ENCODE results near the gene FLVCR1. TPM values are rescaled to one million over a fixed set of nuclear protein-coding genes. Genes with fewer than 3 reads are reported as not detected.
"Not testable (repeated sequence)": the region's sequence is repeated elsewhere in the genome, so short reads cannot be mapped to it uniquely, and the experiment has no call there.

The FLVCR1 gene
- polyA plus RNA-seq (2012; ENCODE audit: missing spikeins), result 23.4 TPM

- peak; percentile 58; the same call in 1 of the 2 replicates for TF ChIP-seq TAF1 (IDR thresholded peaks at IDR 0.05; ENCODE audit: borderline replicate concordance, low read depth, low read length)
- peak; percentile 45; the same call in 1 of the 2 replicates for TF ChIP-seq POLR2AphosphoS5 (IDR thresholded peaks at IDR 0.05; ENCODE audit: low read depth, low read length)
- peak; percentile 74 for TF ChIP-seq POLR2A (IDR thresholded peaks at IDR 0.05; ENCODE audit: low read depth, low read length)
Measured at GRCh38 chr1:212857992-212858460, at the start of gene FLVCR1. FLVCR1 (plus strand) TSS chr1:212858275; CDS start chr1:212858453, 178 bp downstream.

DNA sequence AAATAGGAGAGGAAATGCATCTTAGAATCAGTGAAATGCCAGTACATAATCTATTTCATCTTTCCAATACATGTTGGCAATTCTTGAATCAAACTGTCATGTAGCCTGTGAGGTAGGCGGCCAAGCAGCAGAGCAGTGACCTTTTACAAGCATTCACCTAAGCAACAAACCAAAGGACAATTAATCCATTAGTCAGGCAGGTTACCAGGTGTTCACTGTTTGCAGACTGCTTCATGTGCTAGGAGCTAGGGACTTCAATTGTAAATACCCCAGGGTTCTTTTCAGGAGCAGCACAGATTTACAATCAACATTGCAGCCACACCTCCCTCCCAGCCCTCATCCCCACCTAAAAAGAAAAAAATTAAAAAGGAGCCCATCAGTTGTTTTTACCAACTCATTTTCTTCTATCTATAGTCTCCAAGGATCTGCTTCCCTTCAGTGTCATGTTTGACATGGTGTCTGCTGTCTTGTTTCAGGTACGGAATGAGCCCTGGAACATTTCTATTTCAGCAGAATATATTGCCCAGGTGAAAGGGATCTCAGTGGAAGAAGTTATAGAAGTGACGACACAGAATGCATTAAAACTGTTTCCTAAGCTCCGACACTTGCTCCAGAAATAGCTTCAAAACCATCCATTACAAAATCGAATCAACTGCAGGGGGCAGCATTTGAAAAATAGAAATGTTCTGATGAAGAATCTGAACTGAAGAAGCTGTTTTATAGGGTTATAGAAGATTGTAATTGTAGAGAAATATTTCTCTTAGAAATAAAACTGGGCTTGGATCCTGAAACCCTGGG, 43.3 kb upstream of the FLVCR1 start:
- FAIRE-seq, result no peak
- no peak for TF ChIP-seq TAF1 (IDR thresholded peaks at IDR 0.05; ENCODE audit: borderline replicate concordance, low read depth, low read length)
- TF ChIP-seq POLR2AphosphoS5 (IDR thresholded peaks at IDR 0.05; ENCODE audit: low read depth, low read length), result no peak
- no peak for TF ChIP-seq POLR2A (IDR thresholded peaks at IDR 0.05; ENCODE audit: low read depth, low read length)
- no peak for DNase-seq (ENCODE audit: insufficient read length)

More at GRCh38 chr1:212857992-212858460, at the start of gene FLVCR1:
- DNase-seq (ENCODE audit: insufficient read length) (peak; percentile 96), FAIRE-seq (peak; percentile 97)

DNA sequence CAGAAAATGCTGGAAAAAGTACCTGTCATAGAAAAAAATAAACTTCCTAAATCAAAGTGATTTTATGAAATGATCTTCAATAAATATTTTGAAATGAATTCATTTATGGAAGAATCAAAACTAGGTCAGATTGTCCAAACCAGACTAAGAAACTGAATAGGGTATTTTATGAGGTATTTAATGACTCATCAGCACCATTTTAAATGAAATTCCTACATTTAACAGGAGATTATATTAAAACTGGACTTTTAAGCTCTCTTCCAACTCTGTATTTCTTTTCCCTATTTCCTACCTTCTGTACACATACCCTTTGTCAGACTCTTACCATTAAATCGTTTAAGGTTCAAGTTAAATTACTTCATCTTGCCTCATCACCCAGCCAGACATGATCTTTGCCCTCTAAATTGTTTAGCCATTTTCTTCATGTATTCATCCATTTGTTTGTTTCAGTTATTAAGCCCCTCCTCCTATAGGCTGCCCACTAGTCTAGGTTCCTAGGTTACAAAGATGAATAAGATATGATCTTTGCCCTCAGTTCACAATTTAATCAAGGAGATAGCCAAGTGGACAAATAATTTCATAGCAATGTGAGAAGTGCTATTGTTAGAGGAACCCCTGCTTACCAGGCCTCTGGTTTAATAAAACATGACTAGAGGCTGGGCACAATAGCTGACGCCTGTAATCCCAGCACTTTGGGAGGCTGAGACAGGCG, 41.4 kb upstream of the FLVCR1 start:
- DNase-seq (ENCODE audit: insufficient read length) (no peak), FAIRE-seq (no peak)
- no peak for TF ChIP-seq TAF1 (IDR thresholded peaks at IDR 0.05; ENCODE audit: borderline replicate concordance, low read depth, low read length)
- TF ChIP-seq POLR2AphosphoS5 (IDR thresholded peaks at IDR 0.05; ENCODE audit: low read depth, low read length), result no peak
- TF ChIP-seq POLR2A (IDR thresholded peaks at IDR 0.05; ENCODE audit: low read depth, low read length), result no peak

DNA sequence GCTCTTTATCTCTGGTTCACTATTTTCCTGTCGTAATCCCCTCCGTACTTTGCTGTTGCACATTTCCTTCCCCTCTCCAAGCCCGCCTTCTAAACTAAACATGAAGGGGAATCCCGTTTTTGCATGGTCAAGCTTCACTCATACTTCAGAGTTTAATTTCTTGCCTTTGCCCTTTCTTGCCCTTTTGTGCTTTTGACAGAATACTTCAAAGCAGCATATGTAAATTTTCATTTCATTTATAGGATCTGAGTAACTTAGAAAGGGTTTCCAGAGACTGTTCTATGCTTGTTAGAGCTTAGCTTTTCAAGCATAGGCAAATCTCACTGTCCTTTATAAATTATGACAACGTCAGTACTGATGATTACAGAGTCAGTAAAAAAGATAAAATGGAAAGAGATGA, 38.3 kb upstream of the FLVCR1 start:
- FAIRE-seq (peak; percentile 89), DNase-seq (ENCODE audit: insufficient read length) (no peak)
- no peak for TF ChIP-seq POLR2AphosphoS5 (IDR thresholded peaks at IDR 0.05; ENCODE audit: low read depth, low read length)
- TF ChIP-seq POLR2A (IDR thresholded peaks at IDR 0.05; ENCODE audit: low read depth, low read length), result no peak

- DNase-seq (ENCODE audit: insufficient read length) (no peak), FAIRE-seq (peak; percentile 70)
- TF ChIP-seq POLR2A (IDR thresholded peaks at IDR 0.05; ENCODE audit: low read depth, low read length) (no peak), POLR2AphosphoS5 (IDR thresholded peaks at IDR 0.05; ENCODE audit: low read depth, low read length) (no peak), TAF1 (IDR thresholded peaks at IDR 0.05; ENCODE audit: borderline replicate concordance, low read depth, low read length) (no peak)
Measured at GRCh38 chr1:212820969-212821368, 37.1 kb upstream of the FLVCR1 start.

DNA sequence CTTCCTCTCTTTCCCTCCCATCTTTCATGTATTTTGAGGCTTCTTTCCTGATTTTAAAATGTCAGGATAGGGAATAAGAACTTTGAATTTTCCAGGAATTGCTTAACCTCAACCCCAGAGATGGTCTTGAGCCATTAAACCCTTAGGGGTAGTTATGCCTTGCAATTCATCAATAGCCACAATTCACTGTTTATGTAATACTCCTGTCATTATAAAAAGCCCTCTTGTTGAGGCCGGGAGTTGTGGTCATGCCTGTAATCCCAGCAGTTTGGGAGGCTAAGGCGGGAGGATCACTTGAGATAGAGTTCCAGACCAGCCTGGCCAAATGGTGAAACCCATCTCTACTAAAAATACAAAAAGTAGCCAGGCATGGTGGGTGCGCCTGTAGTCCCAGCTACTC, 35.1 kb upstream of the FLVCR1 start:
- no peak for TF ChIP-seq POLR2A (IDR thresholded peaks at IDR 0.05; ENCODE audit: low read depth, low read length)
- DNase-seq (ENCODE audit: insufficient read length) (no peak), FAIRE-seq (no peak)

DNA sequence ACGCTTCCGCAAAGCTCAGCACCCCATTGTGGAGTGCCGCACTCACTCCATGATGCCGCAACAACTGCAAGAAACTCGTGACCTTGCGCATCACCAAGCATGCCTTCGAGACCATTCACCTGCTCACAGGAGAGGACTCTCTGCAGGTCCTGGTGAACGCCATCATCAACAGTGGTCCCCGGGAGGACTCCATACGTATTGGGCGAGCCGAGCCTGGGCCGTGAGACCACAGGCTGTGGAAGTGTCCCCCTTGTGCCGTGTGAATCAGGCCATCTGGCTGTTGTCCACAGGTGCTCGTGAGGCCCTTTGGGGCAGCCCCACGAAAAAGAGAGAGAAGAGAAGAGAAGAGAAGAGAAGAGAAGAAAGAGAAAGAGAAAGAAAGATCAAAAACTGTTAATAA, 33.9 kb upstream of the FLVCR1 start:
- DNase-seq (ENCODE audit: insufficient read length), result no peak
- FAIRE-seq, result no peak
- no peak for TF ChIP-seq TAF1 (IDR thresholded peaks at IDR 0.05; ENCODE audit: borderline replicate concordance, low read depth, low read length)
- TF ChIP-seq POLR2A (IDR thresholded peaks at IDR 0.05; ENCODE audit: low read depth, low read length), result no peak
- no peak for TF ChIP-seq POLR2AphosphoS5 (IDR thresholded peaks at IDR 0.05; ENCODE audit: low read depth, low read length)

GRCh38 chr1:212825798-212826452, 32.1 kb upstream of the FLVCR1 start:
- FAIRE-seq, result peak; percentile 70
- TF ChIP-seq TAF1 (IDR thresholded peaks at IDR 0.05; ENCODE audit: borderline replicate concordance, low read depth, low read length), result no peak
- no peak for TF ChIP-seq POLR2AphosphoS5 (IDR thresholded peaks at IDR 0.05; ENCODE audit: low read depth, low read length)
- no peak for TF ChIP-seq POLR2A (IDR thresholded peaks at IDR 0.05; ENCODE audit: low read depth, low read length)
- no peak for DNase-seq (ENCODE audit: insufficient read length)

- TF ChIP-seq POLR2A (IDR thresholded peaks at IDR 0.05; ENCODE audit: low read depth, low read length), result no peak
- DNase-seq (ENCODE audit: insufficient read length), result no peak
- FAIRE-seq, result no peak
Measured at GRCh38 chr1:212827171-212827776, 30.8 kb upstream of the FLVCR1 start.

GRCh38 chr1:212827831-212828278, 30.2 kb upstream of the FLVCR1 start:
- FAIRE-seq, result no peak

DNA sequence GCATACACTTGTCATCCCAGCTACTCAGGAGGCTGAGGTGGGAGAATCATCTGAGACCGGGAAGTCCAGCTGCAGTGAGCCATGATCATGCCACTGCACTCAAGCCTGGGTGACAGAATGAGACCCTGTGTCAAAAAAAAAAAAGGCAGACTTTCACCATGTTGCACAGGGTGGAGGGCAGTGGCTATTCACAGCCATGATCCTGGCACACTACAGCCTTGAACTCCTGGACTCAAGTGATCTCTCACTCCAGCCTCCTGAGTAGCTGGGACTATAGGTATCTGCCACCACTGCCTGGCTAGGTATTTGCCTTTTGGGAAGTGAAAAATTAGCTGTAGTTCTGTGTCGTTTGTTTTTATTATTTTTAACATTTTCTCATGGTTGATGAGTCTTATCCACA, 29.7 kb upstream of the FLVCR1 start:
- DNase-seq (ENCODE audit: insufficient read length), result no peak
- no peak for FAIRE-seq
- no peak for TF ChIP-seq TAF1 (IDR thresholded peaks at IDR 0.05; ENCODE audit: borderline replicate concordance, low read depth, low read length)
- no peak for TF ChIP-seq POLR2A (IDR thresholded peaks at IDR 0.05; ENCODE audit: low read depth, low read length)
- TF ChIP-seq POLR2AphosphoS5 (IDR thresholded peaks at IDR 0.05; ENCODE audit: low read depth, low read length), result no peak

More at GRCh38 chr1:212827831-212828278, 30.2 kb upstream of the FLVCR1 start:
- DNase-seq (ENCODE audit: insufficient read length), result no peak
- TF ChIP-seq POLR2A (IDR thresholded peaks at IDR 0.05; ENCODE audit: low read depth, low read length) (no peak), POLR2AphosphoS5 (IDR thresholded peaks at IDR 0.05; ENCODE audit: low read depth, low read length) (no peak), TAF1 (IDR thresholded peaks at IDR 0.05; ENCODE audit: borderline replicate concordance, low read depth, low read length) (no peak)

DNA sequence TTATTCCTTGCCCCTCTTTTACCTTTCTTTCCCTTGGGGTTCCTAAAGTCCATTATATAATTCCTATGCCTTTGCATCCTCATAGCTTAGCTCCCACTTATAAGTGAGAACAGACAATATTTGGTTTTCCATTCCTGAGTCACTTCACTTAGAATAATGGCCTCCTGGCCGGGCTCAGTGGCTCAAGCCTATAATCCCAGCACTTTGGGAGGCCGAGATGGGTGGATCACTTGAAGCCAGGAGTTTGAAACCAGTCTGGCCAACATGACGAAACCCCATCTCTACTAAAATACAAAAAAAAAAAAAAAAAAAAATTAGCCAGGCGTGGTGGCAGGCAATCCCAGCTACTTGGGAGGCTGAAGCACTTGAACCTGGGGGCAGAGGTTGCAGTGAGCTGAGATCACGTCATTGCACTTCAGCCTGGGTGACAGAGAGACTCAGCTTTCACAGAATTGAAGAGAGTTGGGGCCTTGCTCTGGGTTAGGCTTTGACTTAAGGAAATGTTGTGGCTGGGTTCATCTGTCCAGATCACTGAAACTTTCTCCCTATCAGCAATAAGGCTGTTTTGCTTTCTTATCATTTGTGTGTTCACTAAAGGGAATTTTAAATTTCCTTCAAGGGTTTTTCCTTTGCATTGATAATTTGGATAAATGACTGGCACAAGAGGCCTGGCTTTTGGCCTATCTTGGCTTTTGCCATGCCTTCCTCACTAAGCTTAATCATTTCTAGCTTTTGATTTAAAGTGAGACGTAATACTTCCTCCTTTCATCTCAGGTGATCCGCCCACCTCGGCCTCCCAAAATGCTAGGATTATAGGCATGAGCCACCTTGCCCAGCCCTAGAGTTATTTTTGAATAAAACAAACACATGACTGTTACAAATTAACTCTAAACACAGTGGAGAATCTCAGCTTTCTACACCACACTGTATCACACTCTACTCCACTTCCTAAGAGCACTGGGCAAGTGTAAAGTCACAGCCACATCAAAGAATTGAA, 24.6 kb upstream of the FLVCR1 start:
- not testable (repeated sequence) for DNase-seq (ENCODE audit: insufficient read length)
- FAIRE-seq, result peak; percentile 73

All from GM12892 (cell line).